HG02884 (cell line): ENCODE data around the gene FMNL1.

ENCODE experiments used
- ATAC-seq: cut with Tn5 transposase; IDR thresholded peaks from one replicate; pipeline ENCODE4 v1.9.1; 2021; ENCODE audit warnings: mild to moderate bottlenecking, moderate library complexity; ENCODE audit not compliant: unreplicated experiment

The FMNL1 gene

GRCh38 chr17:45222996-45223538 is 1.4 kb downstream of the FMNL1 start:
- ATAC-seq: no peak

- ATAC-seq: no peak
Measured at GRCh38 chr17:45223539-45224528, 2.1 kb downstream of the FMNL1 start.

- no peak for ATAC-seq
Measured at GRCh38 chr17:45224671-45225050, 3.0 kb downstream of the FMNL1 start.

GRCh38 chr17:45225051-45225700 is 3.5 kb downstream of the FMNL1 start:
- ATAC-seq: no peak

- ATAC-seq: peak; percentile 39
Measured at GRCh38 chr17:45225964-45226530, 4.4 kb downstream of the FMNL1 start.

- no peak for ATAC-seq
Measured at GRCh38 chr17:45226576-45226975, 4.9 kb downstream of the FMNL1 start.

- no peak for ATAC-seq
Measured at GRCh38 chr17:45227101-45227925, 5.6 kb downstream of the FMNL1 start.

GRCh38 chr17:45227926-45228762 is 6.5 kb downstream of the FMNL1 start:
- no peak for ATAC-seq

GRCh38 chr17:45228763-45229539 is 7.3 kb downstream of the FMNL1 start:
- peak; percentile 42 for ATAC-seq

- no peak for ATAC-seq
Measured at GRCh38 chr17:45229681-45230409, 8.2 kb downstream of the FMNL1 start.

GRCh38 chr17:45230410-45230786 is 8.7 kb downstream of the FMNL1 start:
- ATAC-seq: no peak

- ATAC-seq: no peak
Measured at GRCh38 chr17:45230787-45231480, 9.2 kb downstream of the FMNL1 start.

GRCh38 chr17:45231481-45232116 is 9.9 kb downstream of the FMNL1 start:
- ATAC-seq: no peak

GRCh38 chr17:45232514-45233422 is 11.1 kb downstream of the FMNL1 start:
- ATAC-seq: no peak

- no peak for ATAC-seq
Measured at GRCh38 chr17:45233423-45233924, 11.8 kb downstream of the FMNL1 start.
